ENCODE results near the gene CLIC6. TPM values are rescaled to one million over a fixed set of nuclear protein-coding genes. Genes with fewer than 3 reads are reported as not detected.

Gene CLIC6
- total and polyA plus RNA-seq, 9 of the 15 experiments (the other 6 are each of a cell fraction or from before 2014, with no cell fraction given): not detected

- 0 out of 2 replicates have a peak, but pooled peaks have one; percentile 54 for TF ChIP-seq SOX6 (IDR thresholded peaks at IDR 0.05)
- peak in 1 of 2 experiments; percentile 74; a peak in 1 of 4 replicates for TF ChIP-seq RCOR1 (IDR thresholded peaks at IDR 0.05; ENCODE audit: borderline replicate concordance in 1 of 2, low read depth in 2 of 2, low read length in 2 of 2)
- no peak for TF ChIP-seq SIN3A (IDR thresholded peaks at IDR 0.05; ENCODE audit: borderline replicate concordance in 2 of 2, control insufficient read depth in 1 of 2, low read depth in 2 of 2, low read length in 2 of 2)
- no peak for TF ChIP-seq SP1 (CRISPR knock-in tag; IDR thresholded peaks at IDR 0.05)
- no peak for TF ChIP-seq HDAC3 (IDR thresholded peaks at IDR 0.05; ENCODE audit: borderline replicate concordance, partially characterized antibody)
- peak; percentile 94 for TF ChIP-seq REST (IDR thresholded peaks at IDR 0.05; ENCODE audit: borderline replicate concordance)
- no peak for TF ChIP-seq REST (CRISPR knock-in tag; IDR thresholded peaks at IDR 0.05; ENCODE audit: low read depth)
- 0 out of 2 replicates have a peak, but pooled peaks have one; percentile 16 for TF ChIP-seq ZNF316 (IDR thresholded peaks at IDR 0.05)
- TF ChIP-seq ZNF408 (CRISPR knock-in tag; IDR thresholded peaks at IDR 0.05; ENCODE audit: low read depth): no peak
- TF ChIP-seq CREM (IDR thresholded peaks at IDR 0.05; ENCODE audit: low read depth): peak; percentile 50; the same call in 1 of the 2 replicates
- peak; percentile 41 for TF ChIP-seq E2F8 (IDR thresholded peaks at IDR 0.05; ENCODE audit: low read depth, partially characterized antibody)
- peak; percentile 41 for TF ChIP-seq NEUROD1 (IDR thresholded peaks at IDR 0.05; ENCODE audit: borderline replicate concordance, low read depth, low read length, partially characterized antibody)
- peak; percentile 34; the same call in 1 of the 2 replicates for TF ChIP-seq FOSL1 (tag; conservative IDR thresholded peaks at IDR 0.05)
- TF ChIP-seq ZNF232 (CRISPR knock-in tag; IDR thresholded peaks at IDR 0.05): no peak
- peak in 1 of 2 experiments; percentile 78; a peak in 2 of 4 replicates for TF ChIP-seq SRF (CRISPR knock-in tag; IDR thresholded peaks at IDR 0.05)
- no peak for TF ChIP-seq CBX1 (IDR thresholded peaks at IDR 0.05; ENCODE audit: low read depth)
These were observed 76.9 kb downstream of the CLIC6 start (continued) for GRCh38 chr21:34745557-34746255.
